Endothelial cell (in vitro differentiated cells): ENCODE data around the gene NOL12. TPM values are rescaled to one million over a fixed set of nuclear protein-coding genes. Genes with fewer than 3 reads are reported as not detected.

ENCODE experiments used
- DNase-seq: peaks from one replicate; pipeline ENCODE4 v3.0.0; 2021; ENCODE audit warnings: low spot score
- H3K27ac Mint-ChIP-seq: one replicate; pipeline ENCODE4 v1.8.0; 2021; ENCODE audit warnings: mixed read lengths, inconsistent platforms; ENCODE audit not compliant: unreplicated experiment
- H3K27me3 Mint-ChIP-seq: one replicate; pipeline ENCODE4 v1.8.0; 2021; ENCODE audit warnings: mild to moderate bottlenecking, moderate library complexity, mixed read lengths, inconsistent platforms; ENCODE audit not compliant: unreplicated experiment
- H3K36me3 Mint-ChIP-seq: one replicate; pipeline ENCODE4 v1.8.0; 2021; ENCODE audit warnings: mild to moderate bottlenecking, low read depth, mixed read lengths, inconsistent platforms; ENCODE audit not compliant: unreplicated experiment
- H3K4me1 Mint-ChIP-seq: one replicate; pipeline ENCODE4 v1.8.0; 2021; ENCODE audit warnings: mild to moderate bottlenecking, mixed read lengths, inconsistent platforms; ENCODE audit not compliant: unreplicated experiment
- H3K4me3 Mint-ChIP-seq: one replicate; pipeline ENCODE4 v1.8.0; 2021; ENCODE audit warnings: mild to moderate bottlenecking, mixed read lengths, inconsistent platforms; ENCODE audit not compliant: unreplicated experiment
- H3K9me3 Mint-ChIP-seq: one replicate; pipeline ENCODE4 v1.8.0; 2021; ENCODE audit warnings: mixed read lengths, inconsistent platforms; ENCODE audit not compliant: unreplicated experiment
- total RNA-seq: library from RNA; stranded (reverse); fragmentation: NEBNext Ultra II Directional; extraction: Animal tissue kit (Norgen Biotek cat#: 25700); gene quantifications from one replicate; pipeline ENCODE4 v1.2.1, GENCODE V29; 2021; ENCODE audit not compliant: unreplicated experiment
- TF ChIP-seq, protein P1 (sequence below): fragments of 200-600 bp; sonication (generic); IDR thresholded peaks from one replicate; pipeline ENCODE4 v1.5.0; 2021; ENCODE audit warnings: antibody characterized with exemption; ENCODE audit not compliant: unreplicated experiment

The NOL12 gene
- total RNA-seq, 1 donor from 2014 or later, result 15.7 TPM

DNA sequence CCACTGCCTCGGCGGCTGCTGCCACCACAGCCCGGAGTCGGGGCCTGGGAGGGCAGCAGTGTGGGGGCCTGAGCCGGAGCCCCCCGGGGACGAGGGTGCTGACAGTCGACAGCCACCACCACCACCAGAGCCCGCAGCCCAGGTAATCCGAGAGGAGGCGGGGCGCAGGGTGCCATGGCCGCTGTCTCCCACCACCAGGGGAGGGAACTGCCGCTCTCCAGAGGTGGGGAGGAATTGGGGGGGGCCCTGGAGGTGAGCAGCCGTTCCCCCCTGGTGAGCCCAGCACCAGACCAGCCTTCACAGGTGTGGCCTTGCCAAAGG is 23.3 kb downstream of the NOL12 start:
- no peak overlapping the region for H3K4me3 Mint-ChIP-seq
- H3K27me3 Mint-ChIP-seq, result peaks cover 1% of the 10 kb centered on the region
- TF ChIP-seq, protein P1, sequence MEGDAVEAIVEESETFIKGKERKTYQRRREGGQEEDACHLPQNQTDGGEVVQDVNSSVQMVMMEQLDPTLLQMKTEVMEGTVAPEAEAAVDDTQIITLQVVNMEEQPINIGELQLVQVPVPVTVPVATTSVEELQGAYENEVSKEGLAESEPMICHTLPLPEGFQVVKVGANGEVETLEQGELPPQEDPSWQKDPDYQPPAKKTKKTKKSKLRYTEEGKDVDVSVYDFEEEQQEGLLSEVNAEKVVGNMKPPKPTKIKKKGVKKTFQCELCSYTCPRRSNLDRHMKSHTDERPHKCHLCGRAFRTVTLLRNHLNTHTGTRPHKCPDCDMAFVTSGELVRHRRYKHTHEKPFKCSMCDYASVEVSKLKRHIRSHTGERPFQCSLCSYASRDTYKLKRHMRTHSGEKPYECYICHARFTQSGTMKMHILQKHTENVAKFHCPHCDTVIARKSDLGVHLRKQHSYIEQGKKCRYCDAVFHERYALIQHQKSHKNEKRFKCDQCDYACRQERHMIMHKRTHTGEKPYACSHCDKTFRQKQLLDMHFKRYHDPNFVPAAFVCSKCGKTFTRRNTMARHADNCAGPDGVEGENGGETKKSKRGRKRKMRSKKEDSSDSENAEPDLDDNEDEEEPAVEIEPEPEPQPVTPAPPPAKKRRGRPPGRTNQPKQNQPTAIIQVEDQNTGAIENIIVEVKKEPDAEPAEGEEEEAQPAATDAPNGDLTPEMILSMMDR, result no peak
- no peak overlapping the region for H3K27ac Mint-ChIP-seq
- DNase-seq, result no peak
- H3K4me1 Mint-ChIP-seq, result peaks cover 11% of the 10 kb centered on the region
- H3K9me3 Mint-ChIP-seq, result no peaks in the 10 kb centered on the region
- peaks cover 14% of the 10 kb centered on the region for H3K36me3 Mint-ChIP-seq

DNA sequence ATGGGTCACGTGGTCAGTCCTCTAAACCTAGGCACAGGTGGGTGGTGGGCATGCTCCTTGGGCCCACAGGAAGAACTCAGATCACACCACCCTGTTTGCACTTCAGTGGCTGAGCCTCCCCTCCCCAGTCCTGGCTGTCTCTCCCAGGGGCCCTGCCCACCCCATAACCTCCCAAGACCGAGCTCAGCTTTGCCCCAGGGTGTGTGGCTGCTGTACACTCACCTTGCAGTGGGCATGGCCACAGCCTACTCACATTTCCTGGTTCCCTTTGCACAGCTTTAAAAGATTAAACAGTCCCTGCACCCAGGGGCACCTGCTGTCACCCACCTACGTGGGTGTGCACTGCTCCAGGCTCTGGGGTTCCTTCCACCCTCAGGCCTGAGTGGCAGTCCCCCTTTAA is 24.5 kb downstream of the NOL12 start:
- peaks cover 9% of the 10 kb centered on the region for H3K4me1 Mint-ChIP-seq
- H3K27me3 Mint-ChIP-seq, result no peaks in the 10 kb centered on the region
- H3K27ac Mint-ChIP-seq, result no peak overlapping the region
- no peaks in the 10 kb centered on the region for H3K9me3 Mint-ChIP-seq
- no peak for DNase-seq
- peaks cover 10% of the 10 kb centered on the region for H3K36me3 Mint-ChIP-seq
- no peak overlapping the region for H3K4me3 Mint-ChIP-seq
- TF ChIP-seq, protein P1, result no peak

DNA sequence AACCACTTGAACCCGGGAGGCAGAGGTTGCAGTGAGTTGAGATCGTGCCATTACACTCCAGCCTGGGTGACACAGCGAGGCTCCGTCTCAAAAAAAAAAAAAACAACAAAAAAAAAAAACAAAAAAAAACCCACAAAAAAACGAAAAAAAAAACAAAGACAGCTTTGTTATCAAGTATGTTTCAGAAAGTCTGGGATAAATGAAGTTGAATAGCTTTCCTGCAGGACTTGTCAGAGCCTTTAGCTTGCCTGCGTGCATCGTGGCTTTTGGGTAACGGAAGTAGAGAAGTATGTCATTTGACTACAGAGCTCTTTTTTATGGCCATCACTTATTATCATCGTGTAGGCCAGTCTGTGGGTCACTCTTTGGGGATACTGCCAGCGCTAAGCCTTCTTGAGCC is 25.3 kb downstream of the NOL12 start:
- H3K4me3 Mint-ChIP-seq, result no peak overlapping the region
- no peak for DNase-seq
- H3K36me3 Mint-ChIP-seq, result peaks cover 5% of the 10 kb centered on the region
- peaks cover under 1% of the 10 kb centered on the region for H3K27me3 Mint-ChIP-seq
- TF ChIP-seq, protein P1, result no peak
- H3K27ac Mint-ChIP-seq, result no peak overlapping the region
- H3K9me3 Mint-ChIP-seq, result no peaks in the 10 kb centered on the region
- peaks cover 9% of the 10 kb centered on the region for H3K4me1 Mint-ChIP-seq

DNA sequence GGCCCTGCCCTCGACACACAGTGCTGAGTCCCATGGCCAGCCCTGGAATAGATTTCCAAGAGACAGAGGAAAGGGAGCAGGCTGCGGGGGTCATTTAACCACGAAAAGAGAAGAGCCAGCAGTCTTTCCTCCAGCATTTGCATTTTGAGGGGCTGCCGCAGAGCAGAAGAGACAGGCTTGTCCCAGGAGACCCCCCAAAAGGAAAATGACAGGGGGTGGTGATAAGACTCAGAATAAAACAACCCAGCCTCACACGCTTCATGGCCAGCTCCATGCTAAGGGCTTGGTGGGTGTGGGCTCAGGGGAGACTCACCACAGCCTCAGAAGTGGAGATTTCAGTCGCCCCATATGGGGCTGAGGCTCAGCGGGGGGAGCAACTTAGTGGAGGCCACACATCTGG is 27.6 kb downstream of the NOL12 start:
- Mint-ChIP-seq H3K27me3 (peaks cover 5% of the 10 kb centered on the region), H3K4me1 (peaks cover 4% of the 10 kb centered on the region), H3K9me3 (no peaks in the 10 kb centered on the region), H3K27ac (no peak overlapping the region), H3K4me3 (no peak overlapping the region), H3K36me3 (peaks cover 13% of the 10 kb centered on the region)
- TF ChIP-seq, protein P1, result no peak
- DNase-seq, result no peak

DNA sequence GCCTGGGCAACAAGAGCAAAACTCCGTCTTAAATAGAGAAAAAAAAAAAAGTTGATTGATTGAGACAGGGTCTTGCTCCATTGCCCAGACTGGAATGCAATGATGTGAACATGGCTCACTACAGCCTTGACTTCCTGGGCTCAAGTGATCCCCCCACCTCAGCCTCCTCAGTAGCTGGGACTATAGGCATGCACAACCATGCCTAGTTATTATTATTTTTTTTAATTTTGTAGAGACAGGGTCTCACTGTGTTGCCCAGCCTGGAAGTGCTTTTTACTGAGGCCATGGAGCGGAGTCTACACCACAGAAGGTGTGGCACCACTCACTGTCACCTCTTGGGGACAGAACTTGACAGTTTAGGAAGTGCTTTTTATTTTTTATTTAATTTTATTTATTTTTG is 28.5 kb downstream of the NOL12 start:
- H3K27me3 Mint-ChIP-seq, result peaks cover 5% of the 10 kb centered on the region
- TF ChIP-seq, protein P1, result no peak
- no peaks in the 10 kb centered on the region for H3K9me3 Mint-ChIP-seq
- no peak overlapping the region for H3K4me3 Mint-ChIP-seq
- no peak overlapping the region for H3K27ac Mint-ChIP-seq
- peaks cover 13% of the 10 kb centered on the region for H3K36me3 Mint-ChIP-seq
- no peak for DNase-seq
- peaks cover 3% of the 10 kb centered on the region for H3K4me1 Mint-ChIP-seq
